ENCODE measurements around the gene PRKCI. TPM values are rescaled to one million over a fixed set of nuclear protein-coding genes. Genes with fewer than 3 reads are reported as not detected.
A peak's percentile ranks its signal among the peaks of the same experiment; 100 is the strongest.

The PRKCI gene
- total and polyA plus RNA-seq, 9 of the 15 experiments (the other 6 are each of a cell fraction or from before 2014, with no cell fraction given) = 10.5 to 43.2 (median 31.4) TPM

DNA sequence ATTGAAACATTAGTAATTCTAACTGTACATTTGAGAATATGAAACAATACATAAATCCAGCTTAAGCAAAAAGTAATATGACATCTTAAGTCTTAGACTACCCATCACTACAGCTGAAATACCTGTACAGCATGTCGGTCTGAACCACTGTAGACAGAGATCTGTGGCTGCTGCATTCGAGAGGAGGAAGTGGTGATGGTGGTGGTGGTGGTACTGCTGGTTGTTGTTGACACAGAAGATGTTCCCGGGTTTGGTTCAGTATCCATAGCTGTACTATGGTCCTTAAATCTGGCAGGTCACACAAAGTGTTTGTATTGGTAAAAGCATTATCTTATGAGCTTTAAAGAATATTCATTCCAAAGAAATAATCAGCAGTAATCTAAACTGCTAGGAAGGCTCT, 43.6 kb upstream of the PRKCI start (continued):
- TF ChIP-seq, protein P1, sequence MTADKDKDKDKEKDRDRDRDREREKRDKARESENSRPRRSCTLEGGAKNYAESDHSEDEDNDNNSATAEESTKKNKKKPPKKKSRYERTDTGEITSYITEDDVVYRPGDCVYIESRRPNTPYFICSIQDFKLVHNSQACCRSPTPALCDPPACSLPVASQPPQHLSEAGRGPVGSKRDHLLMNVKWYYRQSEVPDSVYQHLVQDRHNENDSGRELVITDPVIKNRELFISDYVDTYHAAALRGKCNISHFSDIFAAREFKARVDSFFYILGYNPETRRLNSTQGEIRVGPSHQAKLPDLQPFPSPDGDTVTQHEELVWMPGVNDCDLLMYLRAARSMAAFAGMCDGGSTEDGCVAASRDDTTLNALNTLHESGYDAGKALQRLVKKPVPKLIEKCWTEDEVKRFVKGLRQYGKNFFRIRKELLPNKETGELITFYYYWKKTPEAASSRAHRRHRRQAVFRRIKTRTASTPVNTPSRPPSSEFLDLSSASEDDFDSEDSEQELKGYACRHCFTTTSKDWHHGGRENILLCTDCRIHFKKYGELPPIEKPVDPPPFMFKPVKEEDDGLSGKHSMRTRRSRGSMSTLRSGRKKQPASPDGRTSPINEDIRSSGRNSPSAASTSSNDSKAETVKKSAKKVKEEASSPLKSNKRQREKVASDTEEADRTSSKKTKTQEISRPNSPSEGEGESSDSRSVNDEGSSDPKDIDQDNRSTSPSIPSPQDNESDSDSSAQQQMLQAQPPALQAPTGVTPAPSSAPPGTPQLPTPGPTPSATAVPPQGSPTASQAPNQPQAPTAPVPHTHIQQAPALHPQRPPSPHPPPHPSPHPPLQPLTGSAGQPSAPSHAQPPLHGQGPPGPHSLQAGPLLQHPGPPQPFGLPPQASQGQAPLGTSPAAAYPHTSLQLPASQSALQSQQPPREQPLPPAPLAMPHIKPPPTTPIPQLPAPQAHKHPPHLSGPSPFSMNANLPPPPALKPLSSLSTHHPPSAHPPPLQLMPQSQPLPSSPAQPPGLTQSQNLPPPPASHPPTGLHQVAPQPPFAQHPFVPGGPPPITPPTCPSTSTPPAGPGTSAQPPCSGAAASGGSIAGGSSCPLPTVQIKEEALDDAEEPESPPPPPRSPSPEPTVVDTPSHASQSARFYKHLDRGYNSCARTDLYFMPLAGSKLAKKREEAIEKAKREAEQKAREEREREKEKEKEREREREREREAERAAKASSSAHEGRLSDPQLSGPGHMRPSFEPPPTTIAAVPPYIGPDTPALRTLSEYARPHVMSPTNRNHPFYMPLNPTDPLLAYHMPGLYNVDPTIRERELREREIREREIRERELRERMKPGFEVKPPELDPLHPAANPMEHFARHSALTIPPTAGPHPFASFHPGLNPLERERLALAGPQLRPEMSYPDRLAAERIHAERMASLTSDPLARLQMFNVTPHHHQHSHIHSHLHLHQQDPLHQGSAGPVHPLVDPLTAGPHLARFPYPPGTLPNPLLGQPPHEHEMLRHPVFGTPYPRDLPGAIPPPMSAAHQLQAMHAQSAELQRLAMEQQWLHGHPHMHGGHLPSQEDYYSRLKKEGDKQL (CRISPR knock-in tag; IDR thresholded peaks at IDR 0.05; ENCODE audit: borderline replicate concordance) = no peak
- TF ChIP-seq MYNN (IDR thresholded peaks at IDR 0.05) = no peak
- TF ChIP-seq MYNN (CRISPR knock-in tag; IDR thresholded peaks at IDR 0.05) = no peak
- no peak for TF ChIP-seq TAL1 (IDR thresholded peaks at IDR 0.05)
- no peak for TF ChIP-seq TARDBP (IDR thresholded peaks at IDR 0.05)
- TF ChIP-seq ZNF143 (CRISPR knock-in tag; IDR thresholded peaks at IDR 0.05) = no peak

DNA sequence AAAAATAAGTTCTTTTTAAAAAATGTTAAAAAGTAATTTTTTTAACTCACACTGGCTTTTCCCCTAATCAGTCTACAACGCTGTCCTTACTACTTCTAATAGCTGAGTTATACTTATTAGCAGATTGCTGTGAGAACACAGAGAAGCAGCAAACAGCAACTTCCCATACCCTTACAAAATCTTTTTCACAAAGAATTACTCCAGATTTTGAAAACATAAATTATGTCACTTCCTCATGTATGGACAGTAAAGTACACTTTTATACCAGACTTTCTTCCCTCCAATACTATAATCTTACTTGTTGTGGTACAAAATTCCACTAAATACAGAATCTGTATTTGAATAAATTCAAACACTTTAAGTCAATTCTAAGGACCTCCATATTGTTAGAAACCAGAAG, 42.8 kb upstream of the PRKCI start:
- Histone ChIP-seq H3K36me3 (ENCODE audit: control insufficient read depth, insufficient read depth, low read length) (peaks cover 36% of the 10 kb centered on the region), H3K9me1 (ENCODE audit: control insufficient read depth, insufficient read depth, low read length) (no peaks in the 10 kb centered on the region), H3K27me3 (ENCODE audit: control insufficient read depth in 2 of 2, insufficient read depth in 2 of 2, low read length in 2 of 2) (no peaks in the 10 kb centered on the region), H3K9me3 (replicated peaks; ENCODE audit: control insufficient read depth, insufficient read depth, low read depth, low read length) (no peaks in the 10 kb centered on the region; the same call in 1 of the 2 replicates), H4K20me1 (replicated peaks; ENCODE audit: control insufficient read depth, insufficient read depth, low read length) (no peaks in the 10 kb centered on the region), H2AFZ (ENCODE audit: low read depth, low read length) (no peak overlapping the region), H3K4me2 (ENCODE audit: insufficient read depth, low read length) (peak overlapping the region; percentile 89; the same call in 1 of the 2 replicates), H3K4me1 (replicated peaks in 1 of 2; ENCODE audit: control insufficient read depth in 2 of 2, insufficient read depth in 2 of 2, low read length in 2 of 2) (peaks cover 4 to 15% of the 10 kb centered on the region in 2 experiments; a peak in 3 of 5 replicates), H3K79me2 (ENCODE audit: control insufficient read depth, insufficient read depth, low read length) (peaks cover 46% of the 10 kb centered on the region), H3K4me3 (peak overlapping the region; percentile 77; the same call in 1 of the 2 replicates), H3K9ac (ENCODE audit: insufficient read depth in 1 of 2, low read depth in 2 of 2, low read length in 2 of 2) (0 out of 4 replicates have a peak overlapping the region, but pooled peaks of 1 of the 2 experiments have one; percentile 17), H3K27ac (ENCODE audit: extremely low read depth, low read depth, low read length) (no peak overlapping the region; the same call in 2 of the 3 replicates)
- TF ChIP-seq, protein P2, sequence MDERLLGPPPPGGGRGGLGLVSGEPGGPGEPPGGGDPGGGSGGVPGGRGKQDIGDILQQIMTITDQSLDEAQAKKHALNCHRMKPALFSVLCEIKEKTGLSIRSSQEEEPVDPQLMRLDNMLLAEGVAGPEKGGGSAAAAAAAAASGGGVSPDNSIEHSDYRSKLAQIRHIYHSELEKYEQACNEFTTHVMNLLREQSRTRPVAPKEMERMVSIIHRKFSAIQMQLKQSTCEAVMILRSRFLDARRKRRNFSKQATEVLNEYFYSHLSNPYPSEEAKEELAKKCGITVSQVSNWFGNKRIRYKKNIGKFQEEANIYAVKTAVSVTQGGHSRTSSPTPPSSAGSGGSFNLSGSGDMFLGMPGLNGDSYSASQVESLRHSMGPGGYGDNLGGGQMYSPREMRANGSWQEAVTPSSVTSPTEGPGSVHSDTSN (CRISPR knock-in tag; IDR thresholded peaks at IDR 0.05; ENCODE audit: low read depth) = no peak
- TF ChIP-seq, protein P2 (tag; conservative IDR thresholded peaks at IDR 0.05; ENCODE audit: low read depth) = peak; percentile 24; the same call in 1 of the 2 replicates
- TF ChIP-seq, protein P3, sequence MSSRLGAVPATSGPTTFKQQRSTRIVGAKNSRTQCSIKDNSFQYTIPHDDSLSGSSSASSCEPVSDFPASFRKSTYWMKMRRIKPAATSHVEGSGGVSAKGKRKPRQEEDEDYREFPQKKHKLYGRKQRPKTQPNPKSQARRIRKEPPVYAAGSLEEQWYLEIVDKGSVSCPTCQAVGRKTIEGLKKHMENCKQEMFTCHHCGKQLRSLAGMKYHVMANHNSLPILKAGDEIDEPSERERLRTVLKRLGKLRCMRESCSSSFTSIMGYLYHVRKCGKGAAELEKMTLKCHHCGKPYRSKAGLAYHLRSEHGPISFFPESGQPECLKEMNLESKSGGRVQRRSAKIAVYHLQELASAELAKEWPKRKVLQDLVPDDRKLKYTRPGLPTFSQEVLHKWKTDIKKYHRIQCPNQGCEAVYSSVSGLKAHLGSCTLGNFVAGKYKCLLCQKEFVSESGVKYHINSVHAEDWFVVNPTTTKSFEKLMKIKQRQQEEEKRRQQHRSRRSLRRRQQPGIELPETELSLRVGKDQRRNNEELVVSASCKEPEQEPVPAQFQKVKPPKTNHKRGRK (tag; IDR thresholded peaks at IDR 0.05) = no peak
- peak; percentile 54 for TF ChIP-seq MEIS2 (IDR thresholded peaks at IDR 0.05; ENCODE audit: partially characterized antibody)
- WGBS (ENCODE audit: insufficient coverage, low coverage, missing lambda C conversion rate) = 40% methylated on average over 1 of the region's 1 CpG
- intact Hi-C loops (cut with micrococcal nuclease) (no loop called here), in situ Hi-C loops (cut with MboI) (no loop called here)
- FAIRE-seq = no peak
- ChIA-PET POLR2A (interaction anchor here (1.2 kb wide), 1 partner anchor 10 kb away, joined by 3 read pairs; no protein-coding TSS in a partner anchor), CTCF (ENCODE audit: low intra/inter-chr PET ratio) (no interaction called here)
- no TSS peak for BruUV-seq (replicated peaks)
- no peak for DNase-seq (ENCODE audit: extremely low read depth in 1 of 4, low spot score in 3 of 4)
- no peak for ATAC-seq

Data from K562 (cell line).